SHP77 treated with DMSO at 0.1 percent for 48 hours (cell line): Measurements from ENCODE around the gene CCNO.

Experiments
- DNase-seq: peaks from one replicate; lab custom pipeline; 2025; lab: John Stamatoyannopoulos, UW

CCNO gene

DNA sequence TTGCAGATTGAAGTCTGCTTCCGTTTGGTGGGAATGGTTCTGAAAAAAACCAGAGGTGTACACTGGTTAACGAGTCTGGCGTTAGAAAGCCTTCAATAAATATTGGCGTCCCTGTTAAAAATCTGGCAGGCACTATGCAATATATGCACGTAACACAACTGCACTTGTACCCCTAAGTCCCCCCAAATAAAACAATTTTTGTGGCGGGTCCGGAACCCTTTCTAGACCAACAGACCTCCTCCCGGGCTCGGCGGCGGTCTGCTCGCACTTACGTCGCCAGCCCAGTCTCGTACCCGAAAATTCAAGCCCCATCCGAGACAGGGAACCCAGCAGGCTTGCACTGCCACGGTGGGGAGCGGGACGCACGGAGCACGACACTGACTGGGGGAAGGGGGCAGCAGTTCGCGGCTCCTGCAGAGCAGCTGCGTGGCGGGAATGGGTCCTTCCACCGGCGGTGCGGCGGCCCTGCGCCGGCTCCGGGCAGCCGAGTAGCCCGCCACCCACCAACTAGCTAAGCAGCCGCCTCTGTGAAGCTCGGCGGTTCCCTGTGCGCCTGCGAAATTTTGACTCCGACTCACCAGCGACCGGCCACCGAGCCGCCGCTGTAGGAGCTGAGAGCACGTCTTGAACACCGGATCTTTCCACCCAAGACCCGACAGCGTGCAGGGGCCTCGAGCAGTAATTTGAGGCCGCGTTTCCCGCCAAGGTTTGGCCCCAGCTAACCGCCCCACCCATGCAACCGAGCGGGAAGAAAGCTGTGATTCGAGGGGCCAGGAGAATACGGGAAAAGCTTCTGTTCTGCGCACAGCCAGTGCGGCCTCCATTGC, 10.2 kb downstream of the CCNO start:
- no peak for DNase-seq

GRCh38 chr5:55222092-55222984, 11.1 kb downstream of the CCNO start:
- DNase-seq, result no peak

DNA sequence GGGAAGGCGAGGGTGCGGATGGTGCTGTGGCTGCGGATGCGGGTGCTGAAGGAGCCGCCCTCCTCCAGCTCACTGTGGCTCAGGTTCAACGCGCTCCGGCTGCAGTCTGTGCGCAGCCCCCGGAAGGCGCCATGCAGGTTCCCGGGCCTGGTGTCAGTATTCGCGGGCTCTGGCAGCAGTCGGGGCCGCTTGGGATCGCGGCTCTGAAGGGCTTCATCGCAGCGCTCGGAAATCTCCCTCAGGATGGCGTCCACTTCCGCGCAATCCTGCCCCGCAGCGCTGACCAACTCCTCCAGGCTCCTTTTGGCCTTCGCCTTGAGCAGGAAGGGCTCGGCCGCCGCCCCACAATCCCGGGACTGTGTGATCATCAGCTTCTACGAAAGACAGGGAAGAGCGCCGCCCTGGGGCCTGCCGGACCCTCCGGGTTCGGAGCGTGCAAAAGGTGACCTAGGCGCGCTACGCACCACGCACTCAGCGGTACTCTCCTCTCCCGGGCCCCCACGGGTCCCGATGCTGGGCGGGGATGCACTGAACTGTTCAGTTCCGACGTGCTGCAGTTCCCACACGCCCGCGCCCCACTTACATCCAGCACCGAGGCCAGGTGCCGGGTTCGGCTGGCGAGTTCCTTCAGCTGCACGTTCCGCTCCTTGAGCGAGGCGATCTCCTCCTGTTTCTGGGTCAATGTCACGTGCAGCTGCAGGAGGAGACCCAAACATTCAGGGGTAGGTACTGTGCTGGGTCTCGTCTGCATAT, 12.8 kb downstream of the CCNO start:
- no peak for DNase-seq

GRCh38 chr5:55219770-55220169, 13.6 kb downstream of the CCNO start:
- DNase-seq, result no peak

GRCh38 chr5:55218967-55219366, 14.4 kb downstream of the CCNO start:
- no peak for DNase-seq

DNA sequence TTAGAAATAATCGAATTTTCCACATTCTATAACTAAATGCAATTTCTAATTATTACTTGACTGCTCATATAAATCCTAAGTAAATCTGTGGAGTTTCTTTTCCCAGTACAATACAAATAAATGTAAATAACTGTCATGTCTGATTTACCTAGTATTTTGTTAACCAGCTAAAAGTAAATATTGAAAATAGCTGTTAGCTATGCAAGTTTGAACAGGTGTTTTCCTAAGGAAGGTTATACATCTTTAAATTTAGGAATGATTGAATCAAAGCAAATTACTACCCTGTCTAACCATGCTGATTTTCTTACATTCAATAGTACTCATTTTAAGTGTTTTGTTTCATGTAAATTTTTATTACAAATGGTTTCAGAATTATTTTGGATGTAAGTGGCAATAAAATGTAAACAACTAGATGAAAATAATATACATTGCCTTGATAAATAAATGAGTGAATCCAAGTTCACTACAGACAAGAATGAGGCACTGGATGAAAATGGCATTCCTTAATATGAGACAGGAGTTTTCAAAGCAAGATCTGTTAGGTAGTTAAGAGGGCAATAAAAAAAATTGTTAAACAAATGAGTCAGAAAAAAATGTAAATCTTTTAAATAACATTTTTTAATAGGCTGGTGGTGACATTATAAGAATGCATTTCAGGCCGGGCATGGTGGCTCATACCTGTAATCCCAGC, 22.1 kb downstream of the CCNO start:
- DNase-seq, result peak; percentile 24

- no peak for DNase-seq
Observed at GRCh38 chr5:55205001-55205400, 28.4 kb downstream of the CCNO start.

DNA sequence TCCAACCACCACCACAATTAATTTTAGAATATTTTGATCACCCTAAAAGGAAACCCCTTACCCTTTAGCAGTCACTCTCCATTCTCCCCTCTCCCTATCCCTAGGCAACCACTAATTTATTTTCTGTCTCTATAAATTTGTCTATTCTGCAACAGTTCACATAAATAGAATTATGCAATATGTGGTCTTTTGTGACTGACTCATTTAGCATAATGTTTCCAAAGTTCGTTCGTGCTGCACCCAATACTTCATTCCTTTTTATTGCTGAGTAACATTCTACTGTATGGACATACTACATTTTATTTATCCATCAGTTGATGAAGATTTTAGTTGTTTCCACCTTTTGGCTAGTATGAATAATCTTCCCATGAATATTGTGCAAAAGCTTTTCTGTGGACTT, 42.2 kb downstream of the CCNO start:
- no peak for DNase-seq

- peak; percentile 22 for DNase-seq
Observed at GRCh38 chr5:55188656-55189540, 44.5 kb downstream of the CCNO start.

- DNase-seq, result peak; percentile 31
Observed at GRCh38 chr5:55187370-55187769, 46.0 kb downstream of the CCNO start.
